Heart left ventricle (tissue), 13 donors: ENCODE results near the gene TNS1.

Source experiments
- CTCF ChIP-seq, 12 donors: fragments of 200-600 bp; sonication (generic) in 4 of 12; IDR thresholded peaks; one replicate each; pipeline versions ENCODE4 v1.5.0 to v1.8.0; 2018 to 2022; ENCODE audit warnings: antibody characterized with exemption in 12 of 12, mild to moderate bottlenecking in 5 of 12
- POLR2A ChIP-seq, 2 donors: fragments of 450-650 bp; IDR thresholded peaks; one replicate each; pipeline ENCODE4 v1.6.1; 2017; ENCODE audit warnings: antibody characterized with exemption in 2 of 2, mild to moderate bottlenecking in 2 of 2, moderate library complexity in 2 of 2
- donor health status: ischemic (EF 13 %, LVEDD 7.1; RV severe dilation, severe dysfunction).
- donor health status: DM: no; HTN: yes; CAD: no.
- donor health status: DM: no; HTN: no; CAD: no.
- donor health status: ischemic (EF 25% LVEDD 6.9; RV normal size, moderate dysfunction).
- donor health status: ischemic (EF 25% LVEDD 5.7; RV mildly dilated, moderate dysfunction).
- donor health status: ischemic (EF 35%, LVEDD 5.7; RV mildly dilated, moderate dysfunction).
- donor health status: nonischemic (EF 11% LVEDD 7.7; RV severe dilation, severe dysfunction).
- donor health status: DM: yes; HTN: yes; CAD: no.
- donor health status: PGD.
- donor health status: ischemic (EF 29% LVEDD 5.4; RV normal size, mild dysfunction).
- donor health status: nonischemic (EF 23%, LVEDD 6.1; RV moderate dilation, normal function).

- no peak for TF ChIP-seq CTCF (IDR thresholded peaks at IDR 0.05)
- no peak for TF ChIP-seq POLR2A (IDR thresholded peaks at IDR 0.05)
Observed at GRCh38 chr2:217933617-217933993, 69.2 kb downstream of the TNS1 start.
